ENCODE results near the gene PTGFRN. TPM values are rescaled to one million over a fixed set of nuclear protein-coding genes. Genes with fewer than 3 reads are reported as not detected.

The PTGFRN gene
- total RNA-seq, 1 experiment from 2014 or later, result 60.6 TPM

DNA sequence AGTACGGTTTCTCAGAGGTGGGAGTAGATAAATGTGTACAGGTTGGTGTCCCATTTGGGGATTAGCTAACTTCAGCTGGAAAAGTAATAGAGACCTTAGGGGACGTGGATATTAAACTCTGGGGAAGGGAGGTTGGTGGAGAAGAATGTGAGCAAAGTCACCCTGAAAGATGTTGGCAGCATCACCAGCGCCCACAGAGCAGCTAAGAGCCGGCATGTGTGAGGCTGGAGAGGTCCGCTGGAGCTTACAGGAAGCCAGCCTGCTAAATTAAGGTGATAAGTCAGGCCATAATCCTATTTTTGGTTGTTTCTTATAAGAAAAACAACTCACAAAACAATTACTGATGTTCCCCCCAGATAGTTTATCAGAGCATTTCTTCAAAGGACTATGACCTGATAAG, 12.2 kb downstream of the PTGFRN start:
- no peak for DNase-seq (ENCODE audit: low read depth, low spot score)

More for the DNA sequence above, 12.2 kb downstream of the PTGFRN start:
- TF ChIP-seq CEBPB (IDR thresholded peaks at IDR 0.05; ENCODE audit: low read depth) (no peak), RAD21 (IDR thresholded peaks at IDR 0.05; ENCODE audit: low read depth) (no peak), CBX3 (IDR thresholded peaks at IDR 0.05; ENCODE audit: low read depth) (no peak), SP1 (IDR thresholded peaks at IDR 0.05; ENCODE audit: low read depth) (no peak), JUND (IDR thresholded peaks at IDR 0.05) (no peak), ELF1 (IDR thresholded peaks at IDR 0.05; ENCODE audit: borderline replicate concordance, low read depth) (no peak), TCF7L2 (IDR thresholded peaks at IDR 0.05; ENCODE audit: borderline replicate concordance, extremely low read depth, insufficient read depth, insufficient read length) (no peak), EZH2 (IDR thresholded peaks at IDR 0.05) (no peak), YY1 (IDR thresholded peaks at IDR 0.05; ENCODE audit: extremely low read depth, insufficient replicate concordance, low read depth, low read length) (no peak), POLR2AphosphoS5 (IDR thresholded peaks at IDR 0.05; ENCODE audit: low read depth, low read length) (no peak), EGR1 (IDR thresholded peaks at IDR 0.05; ENCODE audit: low read depth) (no peak), ZFX (IDR thresholded peaks at IDR 0.05) (no peak), SRF (IDR thresholded peaks at IDR 0.05; ENCODE audit: low read depth) (no peak), EZH2phosphoT487 (IDR thresholded peaks at IDR 0.05; ENCODE audit: borderline replicate concordance) (no peak), ZNF274 (IDR thresholded peaks at IDR 0.05; ENCODE audit: low read depth, low read length) (no peak)
- TF ChIP-seq, protein P1, sequence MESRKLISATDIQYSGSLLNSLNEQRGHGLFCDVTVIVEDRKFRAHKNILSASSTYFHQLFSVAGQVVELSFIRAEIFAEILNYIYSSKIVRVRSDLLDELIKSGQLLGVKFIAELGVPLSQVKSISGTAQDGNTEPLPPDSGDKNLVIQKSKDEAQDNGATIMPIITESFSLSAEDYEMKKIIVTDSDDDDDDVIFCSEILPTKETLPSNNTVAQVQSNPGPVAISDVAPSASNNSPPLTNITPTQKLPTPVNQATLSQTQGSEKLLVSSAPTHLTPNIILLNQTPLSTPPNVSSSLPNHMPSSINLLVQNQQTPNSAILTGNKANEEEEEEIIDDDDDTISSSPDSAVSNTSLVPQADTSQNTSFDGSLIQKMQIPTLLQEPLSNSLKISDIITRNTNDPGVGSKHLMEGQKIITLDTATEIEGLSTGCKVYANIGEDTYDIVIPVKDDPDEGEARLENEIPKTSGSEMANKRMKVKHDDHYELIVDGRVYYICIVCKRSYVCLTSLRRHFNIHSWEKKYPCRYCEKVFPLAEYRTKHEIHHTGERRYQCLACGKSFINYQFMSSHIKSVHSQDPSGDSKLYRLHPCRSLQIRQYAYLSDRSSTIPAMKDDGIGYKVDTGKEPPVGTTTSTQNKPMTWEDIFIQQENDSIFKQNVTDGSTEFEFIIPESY (IDR thresholded peaks at IDR 0.05; ENCODE audit: extremely low read depth, insufficient replicate concordance, low read length), result no peak
- TF ChIP-seq, protein P2, sequence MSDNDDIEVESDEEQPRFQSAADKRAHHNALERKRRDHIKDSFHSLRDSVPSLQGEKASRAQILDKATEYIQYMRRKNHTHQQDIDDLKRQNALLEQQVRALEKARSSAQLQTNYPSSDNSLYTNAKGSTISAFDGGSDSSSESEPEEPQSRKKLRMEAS (IDR thresholded peaks at IDR 0.05), result no peak
- Histone ChIP-seq H3K36me3 (ENCODE audit: control insufficient read depth in 1 of 2, insufficient read depth in 2 of 2, low read length in 2 of 2) (no peaks in the 10 kb centered on the region), H4K20me1 (ENCODE audit: insufficient read depth) (no peaks in the 10 kb centered on the region), H3K9me3 (ENCODE audit: control insufficient read depth in 1 of 2, insufficient read depth in 1 of 2, low read depth in 1 of 2, low read length in 2 of 2) (no peaks in the 10 kb centered on the region), H3K79me2 (ENCODE audit: insufficient read depth, low read length) (peaks cover 59% of the 10 kb centered on the region), H3K4me3 (replicated peaks in 1 of 2; ENCODE audit: low read depth in 1 of 2, low read length in 2 of 2) (no peak overlapping the region), H3K27ac (ENCODE audit: low read depth, low read length) (no peak overlapping the region), H3K4me2 (ENCODE audit: low read length) (no peak overlapping the region), H3K4me1 (ENCODE audit: control insufficient read depth in 1 of 2, insufficient read depth in 2 of 2, low read length in 2 of 2) (peaks cover 0 to 22% of the 10 kb centered on the region in 2 experiments; a peak in 1 of 4 replicates), H3K27me3 (ENCODE audit: insufficient read depth, low read length) (no peaks in the 10 kb centered on the region), H3K9me2 (ENCODE audit: insufficient read depth) (no peaks in the 10 kb centered on the region), H3K9ac (ENCODE audit: low read length) (no peak overlapping the region), H2AFZ (ENCODE audit: low read depth, low read length, poor library complexity, severe bottlenecking) (no peak overlapping the region)
- ChIA-PET POLR2A (no interaction called here), RAD21 (ENCODE audit: low non-redundant PET in 1 of 2, low total read pairs in 2 of 2, uncharacterized antibody in 2 of 2, unreplicated experiment in 2 of 2) (no interaction called here), CTCF (no interaction called here)
- intact Hi-C loops (cut with micrococcal nuclease), result no loop called here
- BruUV-seq (replicated peaks), result no TSS peak
- ATAC-seq, result no peak

Measured in HCT116 (cell line).